ENCODE measurements around the gene ABLIM1.

GRCh38 chr10:114635797-114636550, 22.1 kb downstream of the ABLIM1 start:
- TF ChIP-seq POLR2A (IDR thresholded peaks at IDR 0.05; ENCODE audit: low read depth, low read length) (no peak), TAF1 (IDR thresholded peaks at IDR 0.05; ENCODE audit: low read depth, low read length) (no peak), SPI1 (IDR thresholded peaks at IDR 0.05; ENCODE audit: low read depth, low read length) (no peak)

Data from GM12891 (cell line).